ENCODE data around the gene MACO1. TPM values are rescaled to one million over a fixed set of nuclear protein-coding genes. Genes with fewer than 3 reads are reported as not detected.

The MACO1 gene
- total and polyA plus RNA-seq, 9 of the 15 experiments (the other 6 are each of a cell fraction or from before 2014, with no cell fraction given), result 4.6 to 28.4 (median 21.7) TPM

GRCh38 chr1:25450891-25451290 lies 20.2 kb downstream of the MACO1 start:
- Histone ChIP-seq H3K9ac (ENCODE audit: insufficient read depth in 1 of 2, low read depth in 2 of 2, low read length in 2 of 2) (no peak overlapping the region), H3K27me3 (ENCODE audit: control insufficient read depth in 2 of 2, insufficient read depth in 2 of 2, low read length in 2 of 2) (no peaks in the 10 kb centered on the region), H3K79me2 (ENCODE audit: control insufficient read depth, insufficient read depth, low read length) (peaks cover 24% of the 10 kb centered on the region), H3K9me1 (ENCODE audit: control insufficient read depth, insufficient read depth, low read length) (no peaks in the 10 kb centered on the region), H4K20me1 (replicated peaks; ENCODE audit: control insufficient read depth, insufficient read depth, low read length) (no peaks in the 10 kb centered on the region), H3K4me2 (ENCODE audit: insufficient read depth, low read length) (no peak overlapping the region), H3K9me3 (replicated peaks; ENCODE audit: control insufficient read depth, insufficient read depth, low read depth, low read length) (no peaks in the 10 kb centered on the region), H2AFZ (ENCODE audit: low read depth, low read length) (no peak overlapping the region), H3K4me1 (replicated peaks in 1 of 2; ENCODE audit: control insufficient read depth in 2 of 2, insufficient read depth in 2 of 2, low read length in 2 of 2) (peaks cover 0 to 6% of the 10 kb centered on the region in 2 experiments; a peak in 2 of 5 replicates), H3K36me3 (ENCODE audit: control insufficient read depth, insufficient read depth, low read length) (peaks cover 63% of the 10 kb centered on the region), H3K27ac (ENCODE audit: extremely low read depth, low read depth, low read length) (no peak overlapping the region), H3K4me3 (no peak overlapping the region)
- no peak for FAIRE-seq
- intact Hi-C loops (cut with micrococcal nuclease), result no loop called here
- BruUV-seq (replicated peaks), result no TSS peak
- ChIA-PET POLR2A (interaction anchor here (0.7 to 2.9 kb wide), 11 partner anchors 8 to 35 kb away, joined by 3 to 20 read pairs (median 4); partner anchors contain the start of gene MACO1), CTCF (ENCODE audit: low intra/inter-chr PET ratio) (no interaction called here)
- in situ Hi-C loops (cut with MboI), result no loop called here
- ATAC-seq, result no peak
- no peak for DNase-seq (ENCODE audit: extremely low read depth in 1 of 4, low spot score in 3 of 4)
- no peak for TF ChIP-seq MEIS2 (IDR thresholded peaks at IDR 0.05; ENCODE audit: partially characterized antibody)
- no peak for TF ChIP-seq ZNF699 (CRISPR knock-in tag; IDR thresholded peaks at IDR 0.05; ENCODE audit: insufficient replicate concordance)
- no peak for TF ChIP-seq ZFX (CRISPR knock-in tag; IDR thresholded peaks at IDR 0.05)
- no peak for TF ChIP-seq NEUROD1 (IDR thresholded peaks at IDR 0.05; ENCODE audit: borderline replicate concordance, low read depth, low read length, partially characterized antibody)
- no peak for TF ChIP-seq ZNF518B (CRISPR knock-in tag; IDR thresholded peaks at IDR 0.05)
- TF ChIP-seq NFIX (CRISPR knock-in tag; IDR thresholded peaks at IDR 0.05; ENCODE audit: low read depth), result no peak
- TF ChIP-seq SRSF1 (IDR thresholded peaks at IDR 0.05; ENCODE audit: low read depth, low read length), result no peak
- TF ChIP-seq SAFB (IDR thresholded peaks at IDR 0.05; ENCODE audit: borderline replicate concordance, low read depth, low read length), result no peak
- WGBS (ENCODE audit: insufficient coverage, low coverage, missing lambda C conversion rate), result 83% methylated on average over 2 of the region's 2 CpGs

Measured in K562 (cell line).